Neural cell (in vitro differentiated cells): ENCODE measurements around the gene KRTAP2-4. TPM values are rescaled to one million over a fixed set of nuclear protein-coding genes. Genes with fewer than 3 reads are reported as not detected.

ENCODE experiments used
- H2AFZ ChIP-seq: fragments of 200-600, 300-800 bp; sonication (generic), shearing (Covaris generic); 2 replicates; pipeline ENCODE4 v1.6.0; 2014; ENCODE audit warnings: low read depth, mild to moderate bottlenecking, antibody characterized with exemption, low read length, moderate library complexity
- H3F3A ChIP-seq: fragments of 200-600 bp; shearing (Covaris generic); 2 replicates; pipeline ENCODE4 v1.6.1; 2016; ENCODE audit warnings: mild to moderate bottlenecking, moderate library complexity, mixed read lengths, antibody characterized with exemption, low read length; ENCODE audit not compliant: insufficient read depth, poor library complexity, severe bottlenecking
- H3K27ac ChIP-seq: fragments of 200-600, 300-800 bp; sonication (generic), shearing (Covaris generic); 2 replicates; pipeline ENCODE4 v1.5.1; 2014; ENCODE audit warnings: mild to moderate bottlenecking, low read length, moderate library complexity
- H3K27me3 ChIP-seq: fragments of 300-800, 200-600 bp; sonication (generic), shearing (Covaris generic); 2 replicates; pipeline ENCODE4 v1.6.0; 2014; ENCODE audit warnings: mild to moderate bottlenecking, low read depth, low read length, moderate library complexity; ENCODE audit not compliant: insufficient read depth
- H3K36me3 ChIP-seq: fragments of 300-800, 200-600 bp; sonication (generic), shearing (Covaris generic); 2 replicates; pipeline ENCODE4 v1.5.1; 2014; ENCODE audit warnings: mild to moderate bottlenecking, antibody characterized with exemption, low read length, moderate library complexity; ENCODE audit not compliant: insufficient read depth
- H3K4me2 ChIP-seq: fragments of 300-800, 200-600 bp; sonication (generic), shearing (Covaris generic); 2 replicates; pipeline ENCODE4 v1.6.0; 2014; ENCODE audit warnings: mild to moderate bottlenecking, low read length
- H3K4me3 ChIP-seq: fragments of 300-800, 200-600 bp; sonication (generic), shearing (Covaris generic); 2 replicates; pipeline ENCODE4 v1.5.1; 2014; ENCODE audit warnings: mild to moderate bottlenecking, low read length, moderate library complexity
- H3K79me2 ChIP-seq: fragments of 200-600 bp; shearing (Covaris generic); replicated peaks from 2 replicates; pipeline ENCODE4 v1.6.0; 2014; ENCODE audit warnings: mild to moderate bottlenecking, low read length, moderate library complexity; ENCODE audit not compliant: insufficient read depth
- H3K9ac ChIP-seq: fragments of 300-800, 200-600 bp; sonication (generic), shearing (Covaris generic); 2 replicates; pipeline ENCODE4 v1.6.1; 2016; ENCODE audit warnings: mild to moderate bottlenecking, low read length, mixed read lengths
- H3K9me2 ChIP-seq: fragments of 200-600 bp; shearing (Covaris generic); 2 replicates; pipeline ENCODE4 v1.6.1; 2016; ENCODE audit warnings: mild to moderate bottlenecking, low read length, mixed read lengths; ENCODE audit not compliant: insufficient read depth
- H3K9me3 ChIP-seq: fragments of 200-600, 300-800 bp; sonication (generic), shearing (Covaris generic); 2 replicates; pipeline ENCODE4 v1.6.1; 2016; ENCODE audit warnings: mild to moderate bottlenecking, mixed run types, low read length, moderate library complexity, mixed read lengths
- H4K20me1 ChIP-seq: fragments of 200-600 bp; shearing (Covaris generic); 2 replicates; pipeline ENCODE4 v1.6.1; 2016; ENCODE audit warnings: mild to moderate bottlenecking, mixed run types; ENCODE audit not compliant: insufficient read depth
- CTCF ChIP-seq: fragments of 450-650 bp; IDR thresholded peaks from 2 replicates; pipeline ENCODE4 v1.5.1; 2014; ENCODE audit warnings: antibody characterized with exemption, mild to moderate bottlenecking, moderate library complexity; ENCODE audit not compliant: poor library complexity, severe bottlenecking
- EP300 ChIP-seq: fragments of 450-650 bp; conservative IDR thresholded peaks from 2 replicates; pipeline ENCODE4 v1.6.1; 2014; ENCODE audit warnings: antibody characterized with exemption, mild to moderate bottlenecking, moderate library complexity; ENCODE audit not compliant: poor library complexity, severe bottlenecking
- EZH2 ChIP-seq: fragments of 200-600, 300-800 bp; shearing (Covaris generic), sonication (generic); IDR thresholded peaks from 2 replicates; pipeline ENCODE4 v1.6.1; 2014; ENCODE audit warnings: antibody characterized with exemption, low read length, borderline replicate concordance, mild to moderate bottlenecking; ENCODE audit not compliant: insufficient read depth, poor library complexity, severe bottlenecking
- MXI1 ChIP-seq: fragments of 450-650 bp; conservative IDR thresholded peaks from 2 replicates; pipeline ENCODE4 v1.6.1; 2014; ENCODE audit warnings: antibody characterized with exemption, mild to moderate bottlenecking; ENCODE audit not compliant: poor library complexity, severe bottlenecking
- POLR2AphosphoS5 ChIP-seq: IDR thresholded peaks from 2 replicates; pipeline ENCODE4 v1.6.1; 2012
- RAD21 ChIP-seq: fragments of 450-650 bp; conservative IDR thresholded peaks from 2 replicates; pipeline ENCODE4 v1.6.1; 2014; ENCODE audit warnings: antibody characterized with exemption, mild to moderate bottlenecking, moderate library complexity
- REST ChIP-seq: IDR thresholded peaks from 2 replicates; pipeline ENCODE4 v1.6.1; 2012; ENCODE audit warnings: borderline replicate concordance
- SMC3 ChIP-seq: fragments of 450-650 bp; conservative IDR thresholded peaks from 2 replicates; pipeline ENCODE4 v1.6.1; 2014; ENCODE audit warnings: antibody characterized with exemption, mild to moderate bottlenecking, moderate library complexity; ENCODE audit not compliant: poor library complexity
- TAF1 ChIP-seq: IDR thresholded peaks from 2 replicates; pipeline ENCODE4 v1.6.1; 2012; ENCODE audit warnings: low read depth
- polyA plus RNA-seq: library from polyadenylated mRNA; depleted of rRNA; stranded (reverse); fragments of >200 nt; gene quantifications from 2 replicates; pipeline ENCODE4 v1.2.3, GENCODE V29; 2014

Gene KRTAP2-4
- polyA plus RNA-seq, 1 donor from 2014 or later: not detected

DNA sequence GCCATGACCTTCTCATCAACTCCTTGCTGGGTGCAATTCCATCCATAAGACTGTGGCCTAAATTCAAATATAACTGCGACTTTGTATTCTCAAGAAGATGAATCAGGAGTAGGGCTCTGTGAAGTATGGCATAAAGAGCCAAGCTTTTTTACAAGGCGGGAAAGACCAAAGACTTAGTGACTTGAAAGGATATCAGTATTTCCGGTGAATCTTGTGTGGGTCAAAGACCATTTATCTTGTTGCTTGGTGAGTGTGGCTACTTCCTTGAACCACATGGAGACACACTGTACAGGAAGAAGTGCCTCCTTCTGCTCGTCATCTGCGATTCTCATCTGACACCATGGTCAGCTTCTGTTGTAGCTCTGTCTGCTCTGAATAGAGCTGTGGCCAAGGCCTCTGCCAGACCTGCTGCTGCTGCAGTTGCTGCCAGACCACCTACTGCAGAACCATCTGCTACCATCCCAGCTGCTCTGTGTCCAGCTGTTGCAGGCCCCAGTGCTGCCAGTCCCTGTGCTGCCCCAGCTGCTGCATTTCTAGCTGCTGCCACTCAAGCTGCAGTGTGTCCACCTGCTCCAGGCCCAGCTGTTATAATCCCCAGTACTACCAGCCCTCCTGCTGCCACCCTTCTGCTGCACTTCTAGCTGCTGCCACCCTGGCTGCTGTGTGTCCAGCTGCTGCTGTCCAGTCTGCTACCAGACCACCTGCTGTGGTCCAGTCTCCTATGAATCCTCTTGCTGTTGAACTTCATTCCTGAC is 6.1 kb upstream of the KRTAP2-4 start (continued):
- TF ChIP-seq RAD21 (no peak), TAF1 (no peak)

DNA sequence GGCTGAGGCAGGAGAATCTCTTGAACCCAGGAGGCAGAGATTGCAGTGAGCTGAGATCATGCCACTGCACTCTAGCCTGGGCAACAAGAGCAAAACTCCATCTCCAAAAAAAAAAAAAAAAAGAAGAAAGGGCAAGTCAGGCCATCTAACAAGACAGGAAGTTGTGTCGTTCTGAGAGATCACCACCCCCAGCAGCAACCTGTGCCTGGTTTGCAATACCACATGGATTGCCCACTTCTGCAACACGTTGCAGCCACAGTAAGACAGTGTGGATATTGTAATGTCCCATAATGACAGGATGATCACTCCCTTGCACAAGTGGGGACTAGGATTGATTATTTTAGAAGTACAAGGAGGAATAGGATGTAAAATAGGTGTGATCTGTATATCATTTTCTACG is 3.4 kb upstream of the KRTAP2-4 start:
- H3K9me2 ChIP-seq: no peaks in the 10 kb centered on the region
- no peaks in the 10 kb centered on the region for H4K20me1 ChIP-seq
- TF ChIP-seq POLR2AphosphoS5: no peak
- no peak for TF ChIP-seq TAF1
- TF ChIP-seq CTCF: no peak
- TF ChIP-seq SMC3: no peak
- no peak for TF ChIP-seq RAD21
- TF ChIP-seq REST: no peak
- H3K9me3 ChIP-seq: no peaks in the 10 kb centered on the region
- no peak overlapping the region for H3K4me3 ChIP-seq
- H3K27ac ChIP-seq: no peak overlapping the region
- no peaks in the 10 kb centered on the region for H3K36me3 ChIP-seq
- H3K9ac ChIP-seq: no peak overlapping the region
- H2AFZ ChIP-seq: no peak overlapping the region
- no peak overlapping the region for H3K4me2 ChIP-seq
- H3K27me3 ChIP-seq: no peaks in the 10 kb centered on the region
- no peaks in the 10 kb centered on the region for H3F3A ChIP-seq
- no peaks in the 10 kb centered on the region for H3K79me2 ChIP-seq

DNA sequence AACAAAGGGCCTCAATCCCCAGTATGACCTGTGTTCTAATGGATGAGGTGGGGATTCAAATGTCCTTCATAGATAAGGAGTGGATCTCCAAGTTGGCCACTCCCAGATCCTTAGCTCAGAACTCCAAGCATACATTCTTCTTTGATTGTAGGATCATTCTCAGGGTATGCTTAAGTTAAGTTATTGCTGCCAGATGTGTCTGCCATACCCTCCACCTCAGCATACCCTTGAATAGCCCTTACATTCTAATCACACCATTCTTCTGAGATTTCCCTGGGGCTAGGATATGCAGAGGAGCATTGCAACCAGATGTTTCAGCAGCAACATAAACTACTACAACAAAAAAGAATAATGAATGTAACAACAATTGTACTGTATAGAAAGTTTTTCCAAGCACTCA is 1.6 kb upstream of the KRTAP2-4 start:
- H3K9me3 ChIP-seq: no peaks in the 10 kb centered on the region
- H3K4me2 ChIP-seq: no peak overlapping the region
- no peaks in the 10 kb centered on the region for H3K27me3 ChIP-seq
- no peaks in the 10 kb centered on the region for H3K9me2 ChIP-seq
- no peaks in the 10 kb centered on the region for H3F3A ChIP-seq
- H3K4me3 ChIP-seq: no peak overlapping the region
- no peak overlapping the region for H3K9ac ChIP-seq
- H3K27ac ChIP-seq: no peak overlapping the region
- no peak overlapping the region for H2AFZ ChIP-seq
- H3K36me3 ChIP-seq: no peaks in the 10 kb centered on the region
- TF ChIP-seq CTCF: no peak
- no peak for TF ChIP-seq EP300
- no peak for TF ChIP-seq TAF1
- no peak for TF ChIP-seq SMC3
- no peak for TF ChIP-seq REST
- TF ChIP-seq RAD21: no peak
- no peak for TF ChIP-seq EZH2
- TF ChIP-seq MXI1: no peak
- TF ChIP-seq POLR2AphosphoS5: no peak
- no peaks in the 10 kb centered on the region for H3K79me2 ChIP-seq
- H4K20me1 ChIP-seq: no peaks in the 10 kb centered on the region
